Measurements from ENCODE around the gene ZRANB2. TPM values are rescaled to one million over a fixed set of nuclear protein-coding genes. Genes with fewer than 3 reads are reported as not detected.

ZRANB2 gene
- total RNA-seq: 38.3 and 40.1 TPM in 2 replicates

GRCh38 chr1:71080739-71081696 is at the start of gene ZRANB2:
ZRANB2 (minus strand) TSS chr1:71081035; CDS start chr1:71080995, 40 bp downstream.

GRCh38 chr1:71047635-71048607 is 32.9 kb downstream of the ZRANB2 start, which contains the start of gene PTGER3:
PTGER3 (minus strand) TSS chr1:71047816; CDS start chr1:71047577, 239 bp downstream.

Other genes starting within 250 kb of the ZRANB2 start
- under 0.01 and 0.32 TPM in 2 replicates for gene PTGER3, start 33.2 kb downstream of the ZRANB2 start, total RNA-seq

Data from epithelial cell of umbilical artery (primary cell).